Type B pancreatic cell (in vitro differentiated cells): ENCODE data around the gene MXRA7. TPM values are rescaled to one million over a fixed set of nuclear protein-coding genes. Genes with fewer than 3 reads are reported as not detected.
"Not testable (repeated sequence)": the region's sequence is repeated elsewhere in the genome, so short reads cannot be mapped to it uniquely, and the experiment has no call there.

Experiments
- DNase-seq: peaks from one replicate; pipeline ENCODE4 v3.0.0; 2021; ENCODE audit warnings: mixed read lengths; ENCODE audit not compliant: unreplicated experiment; ENCODE audit errors: extremely low spot score
- H3K27ac Mint-ChIP-seq: 2 replicates; pipeline ENCODE4 v1.8.0; 2021; ENCODE audit warnings: mild to moderate bottlenecking, mixed read lengths
- H3K27me3 Mint-ChIP-seq: 2 replicates; pipeline ENCODE4 v1.8.0; 2021; ENCODE audit warnings: mixed read lengths
- H3K36me3 Mint-ChIP-seq: 2 replicates; pipeline ENCODE4 v1.8.0; 2021; ENCODE audit warnings: mixed read lengths
- H3K4me1 Mint-ChIP-seq: one replicate; pipeline ENCODE4 v1.8.0; 2021; ENCODE audit warnings: mixed read lengths; ENCODE audit not compliant: unreplicated experiment
- H3K4me3 Mint-ChIP-seq: 2 replicates; pipeline ENCODE4 v1.8.0; 2021; ENCODE audit warnings: mild to moderate bottlenecking, mixed read lengths
- H3K9me3 Mint-ChIP-seq: 2 replicates; pipeline ENCODE4 v1.8.0; 2021; ENCODE audit warnings: mixed read lengths
- total RNA-seq: library from RNA; stranded (reverse); gene quantifications from 2 replicates; pipeline ENCODE4 v1.2.1, GENCODE V29; 2021; ENCODE audit warnings: low replicate concordance
- TF ChIP-seq, protein P1 (sequence below): fragments of 200-600 bp; sonication (generic); conservative IDR thresholded peaks from 2 replicates; pipeline ENCODE4 v1.5.0; 2021; ENCODE audit warnings: antibody characterized with exemption, mild to moderate bottlenecking

Gene MXRA7
- total RNA-seq, 1 donor from 2014 or later: 75.0 TPM

DNA sequence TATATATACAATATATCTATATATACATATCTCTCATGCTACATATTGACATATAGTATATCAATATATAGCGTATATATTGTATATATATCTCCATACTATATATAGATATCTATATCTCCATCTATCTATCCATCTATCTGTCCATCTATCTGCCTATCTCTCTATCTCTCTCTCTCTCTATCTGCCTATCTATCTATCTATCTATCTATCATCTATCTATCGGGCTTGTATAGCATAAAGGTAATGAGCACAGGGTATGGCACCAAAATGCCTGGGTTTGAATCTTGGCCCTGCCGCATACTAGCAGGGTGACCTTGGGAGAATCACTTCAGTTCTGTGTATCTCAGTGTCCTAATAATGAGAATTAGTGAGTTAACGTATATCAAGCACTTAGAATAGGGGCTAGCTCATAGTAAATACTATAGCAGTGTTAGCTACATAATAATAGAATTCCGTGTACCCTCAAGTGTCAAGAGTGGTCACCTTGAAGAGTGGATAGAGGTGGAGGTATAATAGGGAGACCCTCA is 68.7 kb downstream of the MXRA7 start:
- Mint-ChIP-seq H3K9me3 (peaks cover 10% of the 10 kb centered on the region), H3K27ac (peak overlapping the region; percentile 73)

DNA sequence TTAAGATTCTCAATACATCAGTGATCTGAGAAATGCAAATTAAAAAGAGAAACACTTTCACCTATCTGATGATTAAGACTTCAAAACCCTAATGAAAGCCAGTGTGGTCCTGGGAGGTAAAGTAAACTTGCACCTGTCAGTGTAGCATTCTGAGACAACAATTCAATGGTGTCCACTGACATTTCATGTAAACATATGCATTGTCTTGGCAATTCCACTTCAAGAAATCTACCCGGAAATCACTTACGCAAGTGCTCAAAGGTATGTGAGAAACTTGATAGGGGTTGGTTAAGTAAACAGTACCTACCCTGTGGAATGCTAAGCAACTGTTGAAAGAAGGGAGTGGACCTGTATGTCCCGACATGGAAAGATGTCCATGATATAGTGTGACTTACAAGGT is 69.3 kb downstream of the MXRA7 start:
- Mint-ChIP-seq H3K4me1 (peaks cover 49% of the 10 kb centered on the region), H3K36me3 (no peaks in the 10 kb centered on the region), H3K4me3 (peak overlapping the region; percentile 69), H3K27me3 (no peaks in the 10 kb centered on the region), H3K9me3 (peaks cover 8% of the 10 kb centered on the region), H3K27ac (peak overlapping the region; percentile 81)
- no peak for DNase-seq
- TF ChIP-seq, protein P1, sequence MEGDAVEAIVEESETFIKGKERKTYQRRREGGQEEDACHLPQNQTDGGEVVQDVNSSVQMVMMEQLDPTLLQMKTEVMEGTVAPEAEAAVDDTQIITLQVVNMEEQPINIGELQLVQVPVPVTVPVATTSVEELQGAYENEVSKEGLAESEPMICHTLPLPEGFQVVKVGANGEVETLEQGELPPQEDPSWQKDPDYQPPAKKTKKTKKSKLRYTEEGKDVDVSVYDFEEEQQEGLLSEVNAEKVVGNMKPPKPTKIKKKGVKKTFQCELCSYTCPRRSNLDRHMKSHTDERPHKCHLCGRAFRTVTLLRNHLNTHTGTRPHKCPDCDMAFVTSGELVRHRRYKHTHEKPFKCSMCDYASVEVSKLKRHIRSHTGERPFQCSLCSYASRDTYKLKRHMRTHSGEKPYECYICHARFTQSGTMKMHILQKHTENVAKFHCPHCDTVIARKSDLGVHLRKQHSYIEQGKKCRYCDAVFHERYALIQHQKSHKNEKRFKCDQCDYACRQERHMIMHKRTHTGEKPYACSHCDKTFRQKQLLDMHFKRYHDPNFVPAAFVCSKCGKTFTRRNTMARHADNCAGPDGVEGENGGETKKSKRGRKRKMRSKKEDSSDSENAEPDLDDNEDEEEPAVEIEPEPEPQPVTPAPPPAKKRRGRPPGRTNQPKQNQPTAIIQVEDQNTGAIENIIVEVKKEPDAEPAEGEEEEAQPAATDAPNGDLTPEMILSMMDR: no peak

More for the DNA sequence above, 68.7 kb downstream of the MXRA7 start:
- DNase-seq: no peak
- Mint-ChIP-seq H3K4me1 (peaks cover 49% of the 10 kb centered on the region), H3K4me3 (peak overlapping the region; percentile 10), H3K27me3 (no peaks in the 10 kb centered on the region), H3K36me3 (no peaks in the 10 kb centered on the region)
- TF ChIP-seq, protein P1: no peak

DNA sequence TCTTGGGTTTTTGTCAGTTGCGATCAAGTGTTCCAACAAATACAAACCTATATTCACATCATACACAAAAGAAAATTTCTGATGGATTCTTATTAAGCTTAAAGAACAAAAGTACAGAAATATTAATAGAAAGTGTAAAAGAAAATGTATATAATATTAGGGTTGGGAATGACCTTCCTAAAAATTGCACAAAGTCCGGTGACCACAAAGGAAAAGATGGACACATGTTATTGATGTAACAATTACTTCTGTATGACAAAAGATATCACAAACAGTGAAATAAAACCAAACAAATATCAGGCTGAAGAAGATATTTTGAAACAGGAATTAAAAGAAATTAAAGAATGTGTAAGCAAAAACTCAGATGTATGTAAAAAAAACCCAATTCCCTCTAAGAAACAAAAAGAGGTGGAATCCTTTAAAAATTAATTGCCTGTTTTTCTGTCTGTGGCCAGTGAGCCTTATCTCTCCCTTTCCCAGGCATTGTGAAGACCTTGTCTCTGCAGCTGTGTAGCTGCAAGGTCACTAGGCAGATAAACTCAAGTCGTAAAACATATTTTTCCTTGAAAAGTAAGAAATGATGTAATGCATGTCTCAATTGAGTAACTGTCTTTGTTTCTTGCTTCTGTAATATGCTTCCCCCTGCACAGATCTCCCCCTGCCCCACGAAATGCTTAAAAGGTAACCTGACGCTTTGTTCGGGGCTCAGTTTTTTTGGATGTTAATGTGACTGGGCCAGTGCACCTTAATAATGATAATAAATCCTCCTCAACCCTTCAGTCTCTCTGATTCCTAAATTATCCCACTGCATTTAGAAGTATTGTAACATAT is 70.0 kb downstream of the MXRA7 start:
- no peaks in the 10 kb centered on the region for H3K36me3 Mint-ChIP-seq
- no peak for DNase-seq
- H3K4me1 Mint-ChIP-seq: peaks cover 55% of the 10 kb centered on the region
- no peaks in the 10 kb centered on the region for H3K27me3 Mint-ChIP-seq
- peak overlapping the region; percentile 69 for H3K4me3 Mint-ChIP-seq
- peak overlapping the region; percentile 81 for H3K27ac Mint-ChIP-seq
- H3K9me3 Mint-ChIP-seq: peaks cover 3% of the 10 kb centered on the region
- TF ChIP-seq, protein P1: no peak

DNA sequence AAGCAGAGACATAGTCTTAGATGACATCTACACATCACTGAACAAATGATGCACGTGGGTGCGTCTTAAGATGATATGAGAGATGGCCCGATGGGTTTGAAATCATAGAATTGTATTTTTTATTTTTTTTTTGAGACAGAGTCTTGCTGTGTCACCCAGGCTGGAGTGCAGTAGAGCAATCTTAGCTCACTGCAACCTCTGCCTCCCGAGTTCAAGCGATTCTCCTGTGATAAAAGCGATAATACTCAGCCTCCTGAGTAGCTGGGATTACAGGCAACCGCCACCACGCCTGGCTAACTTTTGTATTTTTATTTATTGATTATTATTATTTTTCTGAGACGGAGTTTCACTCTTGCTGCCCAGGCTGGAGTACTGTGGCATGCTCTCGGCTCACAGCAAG is 72.5 kb downstream of the MXRA7 start:
- no peak overlapping the region for H3K27ac Mint-ChIP-seq
- no peaks in the 10 kb centered on the region for H3K27me3 Mint-ChIP-seq
- peaks cover 59% of the 10 kb centered on the region for H3K4me1 Mint-ChIP-seq
- H3K9me3 Mint-ChIP-seq: peaks cover 2% of the 10 kb centered on the region
- no peaks in the 10 kb centered on the region for H3K36me3 Mint-ChIP-seq
- no peak overlapping the region for H3K4me3 Mint-ChIP-seq
- DNase-seq: no peak
- TF ChIP-seq, protein P1: no peak

DNA sequence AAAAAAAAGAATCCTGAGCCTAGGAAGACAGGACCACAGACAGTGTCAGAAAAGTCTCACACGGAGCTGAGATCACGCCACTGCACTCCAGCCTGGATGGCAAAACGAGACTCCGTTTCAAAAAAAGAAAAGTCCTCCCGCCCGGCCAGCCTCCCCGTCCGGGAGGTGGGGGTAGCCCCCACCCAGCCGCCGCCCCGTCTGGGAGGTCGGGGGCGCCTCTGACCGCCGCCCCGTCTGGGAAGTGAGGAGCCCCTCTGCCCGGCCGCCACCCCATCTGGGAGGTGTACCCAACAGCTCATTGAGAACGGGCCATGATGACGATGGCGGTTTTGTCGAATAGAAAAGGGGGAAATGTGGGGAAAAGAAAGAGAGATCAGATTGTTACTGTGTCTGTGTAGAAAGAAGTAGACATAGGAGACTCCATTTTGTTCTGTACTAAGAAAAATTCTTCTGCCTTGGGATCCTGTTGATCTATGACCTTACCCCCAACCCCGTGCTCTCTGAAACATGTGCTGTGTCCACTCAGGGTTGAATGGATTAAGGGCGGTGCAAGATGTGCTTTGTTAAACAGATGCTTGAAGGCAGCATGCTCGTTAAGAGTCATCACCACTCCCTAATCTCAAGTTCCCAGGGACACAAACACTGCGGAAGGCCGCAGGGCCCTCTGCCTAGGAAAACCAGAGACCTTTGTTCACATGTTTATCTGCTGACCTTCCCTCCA is 74.1 kb downstream of the MXRA7 start:
- H3K9me3 Mint-ChIP-seq, DNase-seq, H3K36me3 Mint-ChIP-seq, H3K27me3 Mint-ChIP-seq: not testable (repeated sequence)
- Mint-ChIP-seq H3K27ac (peak overlapping the region; percentile 89), H3K4me1 (peaks cover 66% of the 10 kb centered on the region), H3K4me3 (peak overlapping the region; percentile 51)
